NT2/D1 (cell line): ENCODE measurements around the gene MORC4.

Experiments
- SUZ12 ChIP-seq: IDR thresholded peaks from 2 replicates; pipeline ENCODE4 v1.6.1; 2011; ENCODE audit not compliant: insufficient read length, insufficient read depth; ENCODE audit errors: extremely low read depth
- ZNF274 ChIP-seq: IDR thresholded peaks from 2 replicates; pipeline ENCODE4 v1.6.1; 2011; ENCODE audit warnings: mild to moderate bottlenecking, low read depth, low read length

GRCh38 chrX:106952538-106952937, 47.5 kb downstream of the MORC4 start:
- TF ChIP-seq ZNF274 (no peak), SUZ12 (no peak)
